Superior temporal gyrus (tissue), 1 donor: ENCODE results near the gene PARD6G.
"Not testable (repeated sequence)": the region's sequence is repeated elsewhere in the genome, so short reads cannot be mapped to it uniquely, and the experiment has no call there.

Source experiments
- DNase-seq: peaks from one replicate; pipeline ENCODE4 v3.0.0-alpha.2; 2016; ENCODE audit errors: extremely low spot score

The PARD6G gene, protein sequence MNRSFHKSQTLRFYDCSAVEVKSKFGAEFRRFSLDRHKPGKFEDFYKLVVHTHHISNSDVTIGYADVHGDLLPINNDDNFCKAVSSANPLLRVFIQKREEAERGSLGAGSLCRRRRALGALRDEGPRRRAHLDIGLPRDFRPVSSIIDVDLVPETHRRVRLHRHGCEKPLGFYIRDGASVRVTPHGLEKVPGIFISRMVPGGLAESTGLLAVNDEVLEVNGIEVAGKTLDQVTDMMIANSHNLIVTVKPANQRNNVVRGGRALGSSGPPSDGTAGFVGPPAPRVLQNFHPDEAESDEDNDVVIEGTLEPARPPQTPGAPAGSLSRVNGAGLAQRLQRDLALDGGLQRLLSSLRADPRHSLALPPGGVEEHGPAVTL

DNA sequence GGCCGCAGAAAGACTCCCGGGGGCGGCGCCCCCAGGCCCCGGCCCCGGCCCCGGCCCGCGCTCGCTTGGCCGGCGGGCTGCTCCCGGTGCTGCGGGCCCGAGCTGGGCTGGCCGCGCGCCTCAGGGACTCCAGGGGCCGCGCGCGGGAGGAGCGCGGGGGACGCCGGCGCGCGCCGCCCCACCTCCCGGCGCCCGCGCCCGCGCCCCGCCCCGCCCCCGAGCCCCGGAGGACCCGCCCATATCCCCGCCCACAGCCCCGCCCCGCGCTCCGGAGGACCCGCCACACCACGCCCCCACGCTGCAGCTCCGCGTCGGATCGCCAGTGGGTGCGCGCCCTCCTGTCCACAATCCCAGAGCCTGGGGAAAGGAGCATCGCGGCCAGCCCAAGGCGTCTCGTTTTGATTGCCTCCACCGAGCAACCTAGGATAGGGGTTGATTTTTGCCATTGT lies at the start of gene PARD6G:
Gene PARD6G (minus strand): TSS at position 122 of the 449 bp plus-strand sequence. CDS start 166 bp downstream, outside the sequence.
- peak; percentile 80 for DNase-seq

DNA sequence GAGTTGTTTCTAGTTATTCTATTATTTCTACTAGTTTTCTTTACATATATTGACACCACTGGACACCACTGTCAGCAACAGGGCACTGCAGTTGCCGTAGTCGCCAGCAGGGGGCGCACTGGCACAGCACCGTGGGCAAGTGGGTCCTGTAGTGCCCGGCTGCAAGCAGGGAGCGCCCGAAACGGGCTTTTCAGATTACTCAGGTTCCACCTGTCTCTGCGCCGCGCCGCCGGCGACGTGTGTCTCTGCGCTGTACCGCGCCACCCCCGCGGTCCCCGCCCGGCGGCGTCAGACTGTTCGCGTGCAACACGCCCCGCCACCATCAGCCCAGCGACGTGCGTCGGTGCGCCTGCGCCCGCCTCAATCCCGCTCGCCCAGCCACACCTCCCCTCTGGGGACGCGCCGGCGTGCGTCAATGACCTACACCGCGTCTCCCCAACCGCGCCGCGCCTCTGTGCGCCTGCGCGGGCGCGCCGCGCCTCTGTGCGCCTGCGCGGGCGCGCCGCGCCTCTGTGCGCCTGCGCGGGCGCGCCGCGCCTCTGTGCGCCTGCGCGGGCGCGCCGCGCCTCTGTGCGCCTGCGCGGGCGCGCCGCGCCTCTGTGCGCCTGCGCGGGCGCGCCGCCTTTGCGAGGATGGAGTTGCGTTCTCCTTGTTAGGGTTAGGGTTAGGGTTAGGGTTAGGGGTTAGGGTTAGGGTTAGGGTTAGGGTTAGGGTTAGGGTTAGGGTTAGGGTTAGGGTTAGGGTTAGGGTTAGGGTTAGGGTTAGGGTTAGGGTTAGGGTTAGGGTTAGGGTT lies 15.1 kb upstream of the PARD6G start:
- not testable (repeated sequence) for DNase-seq

DNA sequence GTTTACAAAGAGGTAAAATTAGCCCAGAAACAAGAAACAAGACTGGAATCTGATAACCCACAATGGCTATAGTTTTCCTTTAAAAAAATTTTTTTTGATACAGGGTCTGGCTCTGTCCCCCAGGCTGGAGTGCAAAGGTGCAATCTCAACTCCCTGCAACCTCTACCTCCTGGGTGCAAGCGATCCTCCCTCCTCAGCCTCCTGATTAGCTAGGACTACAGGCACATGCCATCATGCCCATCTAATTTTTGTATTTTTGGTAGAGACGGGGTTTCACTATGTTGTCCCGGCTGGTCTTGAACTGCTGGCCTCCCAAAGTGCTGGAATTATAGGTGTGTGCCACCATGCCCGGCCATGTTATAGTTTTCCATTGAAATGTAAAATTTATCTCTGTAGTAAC lies 12.3 kb upstream of the PARD6G start:
- no peak for DNase-seq

DNA sequence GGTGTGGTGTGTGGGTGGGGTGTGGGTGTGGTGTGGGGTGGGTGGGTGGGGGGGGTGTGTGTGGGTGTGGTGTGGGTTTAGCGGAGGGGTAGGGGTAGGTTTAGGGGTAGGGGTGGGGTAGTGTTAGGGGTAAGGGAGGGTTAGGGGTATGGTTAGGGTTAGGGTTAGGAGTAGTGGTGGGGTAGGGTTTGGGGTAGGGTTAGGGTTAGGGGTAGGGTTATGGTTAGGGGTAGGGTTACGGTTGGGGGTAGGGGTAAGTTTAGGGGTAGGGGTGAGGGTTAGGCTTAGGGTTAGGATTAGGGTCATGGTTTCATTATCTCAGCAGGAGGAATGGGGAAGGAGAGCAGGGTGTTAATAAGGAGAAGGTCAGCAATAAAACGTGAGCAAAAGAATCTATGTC lies 11.3 kb upstream of the PARD6G start:
- DNase-seq, result no peak

DNA sequence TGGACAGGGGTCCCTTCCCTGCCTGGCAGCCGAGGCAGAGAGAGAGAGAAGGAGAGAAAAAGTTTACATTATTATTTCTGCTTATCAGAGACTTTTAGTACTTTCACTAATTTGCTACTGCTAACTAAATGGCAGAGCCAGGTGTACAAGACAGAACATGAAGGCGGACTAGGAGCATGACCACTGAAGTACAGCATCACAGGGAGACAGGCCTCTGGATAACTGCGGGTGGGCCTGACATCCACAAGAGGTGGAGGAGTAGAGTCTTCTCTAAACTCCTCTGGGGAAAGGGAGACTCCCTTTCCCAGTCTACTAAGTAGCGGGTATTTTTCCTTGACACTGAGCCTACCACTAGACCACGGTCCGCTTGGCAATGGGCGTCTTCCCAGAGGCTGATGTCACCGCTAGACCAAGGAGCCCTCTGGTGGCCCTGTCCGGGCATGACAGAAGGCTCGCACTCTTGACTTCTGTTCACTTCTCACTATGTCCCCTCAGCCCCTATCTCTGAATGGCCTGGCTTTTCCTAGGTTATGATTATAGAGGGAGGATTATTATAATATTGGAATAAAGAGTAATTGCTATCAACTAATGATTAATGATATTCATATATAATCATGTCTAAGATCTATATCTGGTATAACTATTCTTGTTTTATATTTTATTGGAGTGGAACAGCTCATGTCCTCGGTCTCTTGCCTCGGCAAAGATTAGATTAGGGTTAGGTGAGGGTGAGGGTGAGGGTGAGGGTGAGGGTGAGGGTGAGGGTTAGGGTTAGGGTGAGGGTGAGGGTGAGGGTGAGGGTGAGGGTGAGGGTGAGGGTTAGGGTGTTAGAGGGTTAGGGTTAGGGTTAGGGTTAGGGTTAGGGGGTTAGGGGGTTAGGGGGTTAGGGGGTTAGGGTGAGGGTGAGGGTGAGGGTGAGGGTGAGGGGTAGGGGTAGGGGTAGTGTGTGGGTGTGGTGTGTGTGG lies 10.5 kb upstream of the PARD6G start:
- peak; percentile 89 for DNase-seq

DNA sequence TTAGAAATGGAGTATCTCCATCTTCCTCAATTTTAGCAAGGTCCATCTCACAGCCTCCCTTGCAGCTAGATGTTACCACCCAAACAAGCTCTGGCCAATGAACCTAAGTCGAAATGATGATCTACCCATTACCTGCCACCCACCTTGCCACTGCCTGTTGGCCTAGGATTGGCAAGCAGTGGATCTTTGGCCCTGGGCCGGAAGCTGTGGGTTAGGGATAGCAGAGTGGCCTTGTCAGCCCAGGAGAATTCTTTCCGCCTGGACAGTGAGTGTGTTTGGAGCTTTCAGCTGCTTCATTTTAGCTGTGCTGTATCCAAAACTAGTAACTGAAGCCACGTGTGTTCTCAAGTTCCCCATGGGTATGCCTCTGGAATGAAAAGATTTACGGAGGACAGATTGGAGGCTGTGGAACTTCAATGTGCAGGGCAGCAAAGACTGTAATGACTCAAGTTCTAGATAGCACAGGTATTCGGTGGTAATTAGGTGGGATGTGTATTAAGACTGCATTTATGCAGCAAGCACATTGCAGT lies 7.7 kb upstream of the PARD6G start:
- DNase-seq, result no peak

DNA sequence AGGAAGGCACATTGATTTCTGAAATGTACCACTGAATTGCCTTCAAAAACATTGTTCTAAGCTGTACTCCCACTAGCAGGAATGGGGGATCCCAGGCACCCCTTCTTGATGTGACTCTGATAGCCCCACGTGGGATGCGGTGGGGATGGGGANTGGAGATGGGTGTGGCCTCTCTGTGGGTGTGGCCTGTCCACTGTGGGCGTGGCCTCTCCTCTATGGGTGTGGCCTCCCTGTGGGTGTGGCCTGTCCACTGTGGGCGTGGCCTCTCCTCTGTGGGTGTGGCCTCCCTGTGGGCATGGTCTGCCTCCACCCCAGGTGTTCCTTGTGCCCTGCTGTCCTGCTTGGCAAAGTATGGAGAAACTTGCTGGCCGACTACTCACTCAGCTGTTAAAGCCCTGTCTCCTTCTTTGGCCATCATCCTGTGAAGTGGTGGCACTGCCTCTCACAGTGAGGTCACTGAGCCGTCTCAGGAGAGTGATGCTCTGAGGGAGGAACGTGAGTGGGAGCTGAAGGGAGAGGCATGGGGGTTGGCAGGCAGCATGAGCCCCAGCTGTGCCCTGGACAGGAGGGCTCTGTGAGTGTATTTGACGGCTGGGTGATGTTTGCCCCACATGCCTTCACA lies 6.7 kb upstream of the PARD6G start:
- DNase-seq, result no peak

DNA sequence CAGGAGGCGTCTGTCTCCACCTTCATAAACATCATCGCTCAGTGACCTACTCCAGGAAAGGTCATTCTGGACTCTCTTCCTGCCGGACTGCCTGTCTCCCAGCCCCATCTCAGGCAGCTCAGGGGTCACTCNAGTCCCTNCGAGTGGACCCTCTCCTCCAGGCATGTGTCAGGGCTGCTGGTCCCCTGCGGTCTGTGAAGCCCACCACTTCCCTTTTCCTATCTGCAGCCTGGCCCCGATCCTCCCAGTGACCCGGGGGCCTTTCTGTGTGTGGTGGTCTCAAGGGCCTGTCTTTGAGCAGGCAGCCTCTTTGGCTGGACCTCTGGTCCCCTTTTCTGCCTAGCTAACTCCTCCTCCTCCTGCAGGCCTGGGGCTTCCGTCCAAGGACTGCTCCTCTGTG lies 5.9 kb upstream of the PARD6G start:
- no peak for DNase-seq

DNA sequence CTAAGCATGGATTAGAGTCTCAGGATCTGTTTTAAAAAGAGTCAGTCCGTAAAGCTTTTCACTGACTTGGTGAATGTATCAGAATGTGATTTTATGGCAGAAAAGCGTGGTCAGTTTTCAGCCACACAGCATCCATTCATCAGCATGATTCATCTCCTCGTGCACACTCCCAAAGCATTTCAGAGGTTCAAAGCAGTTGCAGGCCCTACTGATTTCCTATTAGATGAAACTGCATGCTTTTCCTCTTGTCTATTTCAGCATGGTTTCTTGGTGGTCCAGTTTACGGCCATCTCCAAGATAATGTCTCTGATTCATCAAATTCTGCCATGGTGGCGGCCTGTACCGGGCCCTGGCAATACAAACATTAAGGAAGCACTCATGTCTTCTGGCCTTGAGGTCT lies 4.8 kb upstream of the PARD6G start:
- no peak for DNase-seq

DNA sequence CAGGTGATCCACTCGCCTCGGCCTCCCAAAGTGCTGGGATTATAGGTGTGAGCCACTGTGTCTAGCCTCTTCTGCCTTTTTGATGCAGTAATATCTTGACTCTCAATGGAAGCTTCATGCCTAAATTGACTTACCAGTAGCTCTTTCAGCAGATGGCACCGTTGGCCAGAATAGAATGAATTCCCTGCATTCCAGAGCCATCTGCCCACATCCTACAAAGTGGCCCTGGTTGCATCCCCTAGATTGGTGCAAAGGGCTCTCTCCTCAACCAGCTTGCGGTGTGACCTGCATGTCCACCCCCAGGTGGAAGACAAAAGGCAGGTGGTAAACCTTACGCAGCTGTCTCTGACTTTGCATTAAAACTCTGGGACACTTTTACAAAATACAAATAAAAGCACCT lies 4.4 kb upstream of the PARD6G start:
- no peak for DNase-seq

DNA sequence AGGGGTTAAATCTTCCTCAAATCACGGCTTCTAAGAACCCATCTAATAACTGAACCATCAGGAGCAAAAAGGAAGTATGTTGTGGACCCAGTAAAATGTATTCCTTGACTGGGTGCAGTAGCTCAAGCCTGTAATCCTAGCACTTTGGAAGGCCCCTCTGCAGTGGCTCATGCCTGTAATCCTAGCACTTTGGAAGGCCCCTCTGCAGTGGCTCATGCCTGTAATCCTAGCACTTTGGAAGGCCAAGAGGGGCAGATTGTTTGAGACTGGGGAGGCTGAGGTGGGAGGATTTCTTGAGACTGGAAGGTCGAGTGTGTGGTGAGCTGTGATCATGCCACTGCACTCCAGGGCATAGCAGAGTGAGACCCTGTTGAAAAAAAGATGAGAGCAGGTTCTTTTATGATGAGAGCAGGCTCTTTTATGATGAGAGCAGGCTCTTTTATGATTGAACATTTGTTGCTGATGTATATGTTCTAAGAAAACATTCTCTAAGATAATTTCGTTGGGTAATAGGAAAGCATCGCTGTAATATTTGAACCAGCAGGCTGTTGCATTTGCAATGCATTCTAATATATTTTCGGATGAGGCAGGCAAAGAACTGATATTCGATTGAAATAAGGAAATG lies 3.5 kb upstream of the PARD6G start:
- DNase-seq, result no peak

DNA sequence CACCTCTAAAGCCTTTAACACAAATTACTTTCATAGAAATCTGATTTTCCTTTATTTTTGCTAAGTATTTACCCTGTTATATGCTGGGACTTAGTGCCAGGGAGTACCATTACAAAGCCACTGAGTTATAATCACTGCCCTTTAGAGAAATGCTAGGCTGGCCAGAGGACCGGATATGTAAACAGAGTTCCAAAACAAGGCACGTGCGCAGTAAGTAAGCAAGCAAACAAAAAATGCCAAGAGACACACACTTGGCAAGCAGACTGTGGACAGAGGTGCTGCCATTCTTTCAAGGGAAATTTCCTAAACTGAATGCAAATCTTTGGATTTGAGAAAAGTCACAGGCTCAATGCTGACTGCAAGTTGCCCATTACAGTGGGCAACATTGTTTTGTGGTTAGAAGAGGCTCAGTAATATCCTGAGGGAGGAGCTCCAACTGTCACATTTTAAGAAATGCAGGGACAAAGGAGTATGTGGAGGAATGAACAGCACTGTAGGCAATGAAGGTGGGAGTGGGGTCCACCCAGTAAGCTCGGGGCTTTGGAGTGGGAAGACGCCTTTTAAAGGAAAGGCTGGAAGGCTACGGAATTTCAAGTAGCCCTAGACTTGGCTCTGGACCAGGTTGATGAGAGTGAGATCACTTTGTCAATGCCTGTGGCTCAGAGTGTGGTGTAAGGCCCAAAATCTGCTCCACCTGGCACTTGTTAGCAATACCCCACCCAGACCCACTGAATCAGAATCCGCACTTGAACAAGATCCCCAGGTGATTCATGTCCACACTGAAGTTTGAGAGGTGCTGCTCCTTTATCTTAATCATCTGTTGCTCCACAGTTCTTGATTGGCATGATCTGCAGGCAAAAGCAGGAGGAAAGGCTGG lies 2.1 kb upstream of the PARD6G start:
- peak; percentile 25 for DNase-seq

DNA sequence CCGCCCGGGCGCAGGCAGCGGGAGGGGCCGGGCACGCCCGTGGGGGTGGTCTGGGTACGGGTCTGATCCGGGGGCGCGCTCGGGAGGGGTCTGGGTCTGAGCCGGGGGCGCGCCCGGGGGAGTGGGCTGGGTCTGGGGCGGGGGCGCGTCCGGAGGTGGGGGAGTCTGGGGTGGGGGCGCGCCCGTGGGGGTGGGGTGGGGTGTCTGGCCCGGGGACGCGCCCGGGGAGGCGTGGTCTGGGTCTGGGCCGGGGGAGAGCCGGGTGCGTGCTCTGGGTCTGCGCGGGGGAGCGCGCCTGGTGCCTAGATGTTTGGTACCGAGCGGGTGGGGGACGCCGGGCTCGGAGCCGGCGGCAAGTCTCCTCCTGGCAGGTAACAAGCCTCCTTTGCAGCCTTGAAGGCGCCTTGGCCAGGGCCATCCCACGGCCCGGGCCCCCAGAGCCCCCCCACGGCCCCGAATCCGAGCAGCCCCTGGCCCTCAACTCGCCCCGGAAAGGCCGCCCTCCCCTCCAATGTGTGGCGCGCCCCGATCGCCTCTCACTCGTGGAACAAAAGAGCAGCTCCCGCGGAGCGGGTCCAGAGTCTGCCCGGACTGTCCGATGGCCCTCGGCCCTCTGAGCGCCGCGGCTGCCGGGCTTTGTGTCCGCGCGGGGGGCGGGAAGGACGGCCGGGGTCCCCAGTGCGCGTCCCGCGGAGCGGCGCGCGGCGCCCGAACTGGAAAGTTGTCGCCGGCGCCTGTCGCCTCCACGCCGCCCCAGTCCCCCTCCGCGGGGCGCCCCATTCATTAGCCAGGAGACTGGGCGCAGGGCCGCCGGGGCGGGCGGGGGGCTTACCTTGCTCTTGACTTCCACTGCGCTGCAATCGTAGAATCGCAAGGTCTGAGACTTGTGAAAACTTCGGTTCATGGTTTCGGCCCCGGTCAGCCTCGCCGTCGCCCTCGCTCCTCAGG lies 595 bp downstream of the PARD6G start:
- DNase-seq, result no peak

DNA sequence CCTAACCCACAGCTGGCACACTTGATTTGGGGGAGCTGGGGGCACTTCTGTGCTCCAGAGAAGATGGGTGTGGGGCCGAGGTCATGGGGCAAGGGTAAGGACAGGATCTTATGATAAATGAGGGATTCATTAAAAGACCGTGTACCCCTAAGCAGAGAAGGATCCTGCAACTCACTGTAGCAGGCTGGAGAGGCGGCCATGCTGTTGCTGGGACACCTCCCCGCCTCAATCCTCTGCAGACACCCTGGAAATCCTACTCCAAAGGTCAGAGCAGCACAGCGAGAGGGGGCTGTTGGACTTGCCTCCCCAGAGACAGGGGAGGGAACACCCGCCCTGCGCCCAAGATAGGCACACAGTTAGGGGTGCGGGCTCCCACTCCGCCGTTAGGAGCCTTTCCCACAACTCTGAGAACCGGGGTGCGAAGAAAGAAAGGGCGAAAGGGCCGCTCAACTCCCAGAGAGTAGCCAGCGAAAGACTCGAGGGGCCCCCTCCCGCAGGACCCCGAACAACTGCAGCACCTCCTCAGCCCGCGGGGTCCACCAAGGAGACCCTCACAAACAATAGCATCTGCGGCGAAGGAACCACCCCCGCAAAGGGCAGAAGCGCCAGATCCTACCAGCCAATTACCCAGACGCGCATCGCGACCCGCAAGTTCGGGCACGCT lies 1.4 kb downstream of the PARD6G start:
- DNase-seq, result no peak

DNA sequence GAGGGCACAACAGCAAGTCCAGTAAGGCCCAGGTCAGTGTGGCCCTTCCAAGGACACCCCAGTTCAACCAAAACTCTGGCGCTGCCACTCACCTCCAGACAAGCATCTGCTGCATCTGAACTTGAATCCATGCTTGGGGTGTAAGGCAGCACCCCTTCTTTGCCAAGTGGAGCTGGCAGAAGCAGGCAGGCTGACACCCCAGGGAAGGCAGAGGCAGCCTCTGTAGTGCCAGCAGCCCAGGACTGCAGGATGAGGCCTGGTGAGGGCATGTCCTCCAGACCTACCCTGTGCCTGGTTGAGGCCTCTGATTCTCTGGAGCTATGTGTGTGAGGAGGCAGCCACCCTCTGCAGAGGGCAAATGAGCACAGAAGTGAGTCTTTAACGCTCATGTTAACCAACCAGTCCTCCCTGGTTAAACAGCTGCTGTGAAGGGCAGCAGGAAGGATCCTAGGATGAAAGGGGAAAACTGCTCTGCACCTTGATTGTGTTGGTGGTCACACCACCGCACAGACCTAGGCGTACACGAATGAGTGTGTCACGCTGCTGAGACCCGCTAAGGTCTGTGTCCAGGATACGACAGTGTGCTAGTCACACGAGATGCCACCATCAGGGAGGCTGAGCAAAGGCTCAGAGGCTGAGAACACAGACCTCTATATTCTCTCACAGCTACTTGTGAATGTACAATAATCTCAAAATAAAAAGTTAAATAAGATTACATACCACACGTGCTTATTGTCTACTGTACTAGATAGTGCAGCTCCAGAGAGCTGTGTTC lies 2.2 kb downstream of the PARD6G start:
- DNase-seq, result peak; percentile 27

DNA sequence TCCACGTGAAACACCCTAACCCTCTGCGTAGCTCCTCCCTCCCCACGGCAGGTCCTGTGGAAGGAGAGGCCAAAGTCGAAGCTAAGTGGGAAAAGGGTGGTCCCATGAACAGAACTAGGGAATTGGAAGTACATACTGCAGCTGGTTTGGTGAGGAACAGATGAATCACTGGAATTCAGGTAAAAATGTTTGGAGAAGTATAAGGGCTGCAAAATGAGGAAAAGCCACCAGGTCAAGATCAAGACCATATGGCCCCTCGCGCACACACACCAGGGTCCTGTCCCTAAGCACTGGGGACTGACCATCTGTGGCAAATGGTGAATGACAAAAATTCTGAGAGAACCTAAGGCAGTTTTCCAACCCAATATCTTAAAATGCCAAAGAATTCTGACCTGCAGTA lies 3.1 kb downstream of the PARD6G start:
- no peak for DNase-seq

DNA sequence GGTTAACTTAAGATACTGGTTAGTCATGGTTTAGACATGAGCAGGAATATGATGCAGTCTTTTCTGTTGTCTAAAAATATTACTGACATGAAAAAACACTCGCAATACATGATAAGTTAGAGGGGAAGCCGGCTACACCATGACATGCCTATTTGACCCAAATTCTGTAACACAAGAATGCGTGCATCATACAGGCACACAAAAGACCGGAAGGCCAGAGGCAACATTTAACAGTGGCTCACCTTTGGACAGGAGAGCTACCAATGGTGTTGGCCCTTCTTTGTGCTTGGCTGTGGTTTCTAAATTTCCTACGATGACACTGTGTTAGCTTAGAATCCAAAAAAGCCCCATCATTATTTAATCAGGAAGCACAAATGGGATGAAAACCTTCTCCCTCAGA lies 4.1 kb downstream of the PARD6G start:
- no peak for DNase-seq
